Stomach (tissue), 9 donors: ENCODE data around the gene RIC1. TPM values are rescaled to one million over a fixed set of nuclear protein-coding genes. Genes with fewer than 3 reads are reported as not detected.
"Not testable (repeated sequence)": the region's sequence is repeated elsewhere in the genome, so short reads cannot be mapped to it uniquely, and the experiment has no call there.

ENCODE experiments used
- DNase-seq, 2 donors: peaks; one replicate each; pipeline versions ENCODE4 v3.0.0 to v3.0.0-alpha.2; 2013 to 2019
- H3K27ac ChIP-seq, 5 donors: fragments of 200-600 bp in 4 of 5; sonication (generic) in 4 of 5; one replicate each; pipeline ENCODE4 v1.5.1; 2013 to 2019; ENCODE audit warnings: mild to moderate bottlenecking in 1 of 5, moderate library complexity in 1 of 5
- H3K27me3 ChIP-seq, 3 donors: fragments of 200-600 bp; sonication (generic); one replicate each; pipeline ENCODE4 v1.5.1; 2017 to 2019; ENCODE audit warnings: mixed run types in 1 of 3
- H3K36me3 ChIP-seq, 4 donors: fragments of 200-600 bp; sonication (generic); 1 replicate in 3 of 4; 2 replicates in 1 of 4; pipeline ENCODE4 v1.5.1; 2016 to 2019
- H3K4me1 ChIP-seq, 4 donors: fragments of 200-600 bp; sonication (generic); one replicate each; pipeline ENCODE4 v1.5.1; 2016 to 2019
- H3K4me3 ChIP-seq, 4 donors: fragments of 200-600 bp; sonication (generic) in 3 of 4; one replicate each; pipeline ENCODE4 v1.5.1; 2016 to 2019; ENCODE audit warnings: mild to moderate bottlenecking in 1 of 4
- H3K9me3 ChIP-seq, 4 donors: fragments of 200-600 bp; sonication (generic); one replicate each; pipeline ENCODE4 v1.5.1; 2016 to 2019
- CTCF ChIP-seq, 7 experiments: fragments of 450-650 bp in 4 of 7; fragments of 200-600 bp in 3 of 7; sonication (generic) in 3 of 7; IDR thresholded peaks; one replicate each; pipeline ENCODE4 v1.5.1; 2016 to 2019; ENCODE audit warnings: antibody characterized with exemption in 7 of 7, control low read depth in 2 of 7, mild to moderate bottlenecking in 1 of 7
- EP300 ChIP-seq: sonication (generic); formaldehyde crosslinking; IDR thresholded peaks from one replicate; pipeline ENCODE4 v1.6.1; 2017; ENCODE audit warnings: antibody characterized with exemption
- POLR2A ChIP-seq, 4 donors: fragments of 450-650 bp; IDR thresholded peaks; one replicate each; pipeline ENCODE4 v1.6.1; 2016; ENCODE audit warnings: antibody characterized with exemption in 4 of 4, control low read depth in 2 of 4, mild to moderate bottlenecking in 1 of 4, moderate library complexity in 1 of 4
- POLR2AphosphoS5 ChIP-seq, 3 donors: sonication (generic); formaldehyde crosslinking; IDR thresholded peaks; one replicate each; pipeline ENCODE4 v1.6.1; 2016; ENCODE audit warnings: antibody characterized with exemption in 3 of 3
- WGBS, 5 donors: extraction: QIAGEN DNeasy Blood & Tissue Kit in 3 of 5; methylation state at CpG; one replicate each; pipeline versions ENCODE4 v1.1.5 to v1.1.7; 2013 to 2018; 5-methylcytosine and 5-hydroxymethylcytosine counted together
- intact Hi-C: fragments of 100-400 bp; cut with DNase I; formaldehyde crosslinking; loops from one replicate; pipeline ENCODE4 v1.15.1; 2023; ENCODE audit warnings: low total_unique reads
- polyA plus RNA-seq, 3 donors: library from polyadenylated mRNA; stranded (reverse); fragments of 200-250 nt; gene quantifications; one replicate each; pipeline ENCODE4 v1.2.3, GENCODE V29; 2013
- total RNA-seq, 5 donors: library from RNA; depleted of rRNA; stranded (reverse); fragments of >200 nt; gene quantifications; one replicate each; pipeline versions ENCODE4 v1.1.0 to v1.2.3, GENCODE V29; 2014 to 2016
- donor health status: healthy with polysubstance abuse.
- donor health status: Bipolar disorder and iron deficiency.
- donor health status: healthy.

RIC1 gene
- total and polyA plus RNA-seq, 8 donors, result 3.2 to 67.9 (median 10.8) TPM

- intact Hi-C loops, result no loop called here
- 89 to 99% (median 97%) methylated on average over 1 of the region's 1 CpG for WGBS, 5 donors
- Histone ChIP-seq H3K9me3 (peaks cover 3 to 46% (median 22%) of the 10 kb centered on the region in 4 donors), H3K27me3 (no peaks in the 10 kb centered on the region), H3K4me1 (peaks cover 0 to 9% (median 0%) of the 10 kb centered on the region in 4 donors), H3K4me3 (no peak overlapping the region), H3K36me3 (peaks cover 0 to 12% (median 0%) of the 10 kb centered on the region in 4 donors), H3K27ac (no peak overlapping the region)
- DNase-seq, result no peak
- TF ChIP-seq POLR2A (IDR thresholded peaks at IDR 0.05) (no peak), EP300 (no peak), CTCF (IDR thresholded peaks at IDR 0.05) (no peak), POLR2AphosphoS5 (IDR thresholded peaks at IDR 0.05) (no peak)
These were observed 23.9 kb downstream of the RIC1 start for GRCh38 chr9:5652821-5653220.

- Histone ChIP-seq H3K9me3 (peaks cover 0 to 21% (median 6%) of the 10 kb centered on the region in 4 donors), H3K36me3 (peaks cover 0 to 33% (median 20%) of the 10 kb centered on the region in 4 donors)
- 86 to 97% (median 90%) methylated on average over 1 of the region's 1 CpG for WGBS, 5 donors
- H3K4me3 ChIP-seq, H3K27me3 ChIP-seq, H3K27ac ChIP-seq, DNase-seq, intact Hi-C loops, H3K4me1 ChIP-seq: not testable (repeated sequence)
These were observed 33.9 kb downstream of the RIC1 start for GRCh38 chr9:5662804-5663203.

GRCh38 chr9:5665059-5665458 lies 36.2 kb downstream of the RIC1 start:
- TF ChIP-seq POLR2AphosphoS5 (IDR thresholded peaks at IDR 0.05) (no peak), EP300 (no peak), POLR2A (IDR thresholded peaks at IDR 0.05) (no peak), CTCF (IDR thresholded peaks at IDR 0.05) (no peak)
- DNase-seq, result no peak
- intact Hi-C loops, result no loop called here
- Histone ChIP-seq H3K9me3 (peaks cover 0 to 17% (median 5%) of the 10 kb centered on the region in 4 donors), H3K4me1 (peaks cover 0 to 7% (median 0%) of the 10 kb centered on the region in 4 donors), H3K4me3 (no peak overlapping the region), H3K27me3 (no peaks in the 10 kb centered on the region), H3K36me3 (peaks cover 0 to 17% (median 10%) of the 10 kb centered on the region in 4 donors), H3K27ac (no peak overlapping the region)
- WGBS, 5 donors, result 73 to 80% (median 76%) methylated on average over 3 of the region's 3 CpGs

- WGBS, 5 donors, result 95 to 98% (median 96%) methylated on average over 6 of the region's 6 CpGs
- intact Hi-C loops, result no loop called here
- peaks cover 0 to 13% (median 2%) of the 10 kb centered on the region in 4 donors for H3K9me3 ChIP-seq
- DNase-seq, result no peak
- peaks cover 0 to 7% (median 6%) of the 10 kb centered on the region in 4 donors for H3K36me3 ChIP-seq
- no peak for TF ChIP-seq POLR2AphosphoS5 (IDR thresholded peaks at IDR 0.05)
- no peak for TF ChIP-seq EP300
- no peak for TF ChIP-seq POLR2A (IDR thresholded peaks at IDR 0.05)
- no peak for TF ChIP-seq CTCF (IDR thresholded peaks at IDR 0.05)
- no peak overlapping the region for H3K4me3 ChIP-seq
- H3K27ac ChIP-seq, result no peak overlapping the region
- H3K27me3 ChIP-seq, result no peaks in the 10 kb centered on the region
- peaks cover 0 to 22% (median 0%) of the 10 kb centered on the region in 4 donors for H3K4me1 ChIP-seq
These were observed 38.5 kb downstream of the RIC1 start for GRCh38 chr9:5667391-5667790.

GRCh38 chr9:5670079-5670478 lies 41.2 kb downstream of the RIC1 start:
- Histone ChIP-seq H3K27ac (no peak overlapping the region), H3K4me3 (no peak overlapping the region), H3K36me3 (peaks cover 0 to 7% (median 6%) of the 10 kb centered on the region in 4 donors), H3K27me3 (no peaks in the 10 kb centered on the region), H3K9me3 (no peaks in the 10 kb centered on the region), H3K4me1 (peaks cover 0 to 24% (median 6%) of the 10 kb centered on the region in 4 donors)
- WGBS, 5 donors, result 66 to 89% (median 76%) methylated on average over 2 of the region's 2 CpGs
- TF ChIP-seq EP300 (no peak), POLR2AphosphoS5 (IDR thresholded peaks at IDR 0.05) (no peak), POLR2A (IDR thresholded peaks at IDR 0.05) (no peak), CTCF (IDR thresholded peaks at IDR 0.05) (no peak)
- intact Hi-C loops, result no loop called here
- peak in 1 of 2 donors; percentile 5 for DNase-seq
